ENCODE results near the gene CSNK1A1.
"Not testable (repeated sequence)": the region's sequence is repeated elsewhere in the genome, so short reads cannot be mapped to it uniquely, and the experiment has no call there.

The CSNK1A1 gene

DNA sequence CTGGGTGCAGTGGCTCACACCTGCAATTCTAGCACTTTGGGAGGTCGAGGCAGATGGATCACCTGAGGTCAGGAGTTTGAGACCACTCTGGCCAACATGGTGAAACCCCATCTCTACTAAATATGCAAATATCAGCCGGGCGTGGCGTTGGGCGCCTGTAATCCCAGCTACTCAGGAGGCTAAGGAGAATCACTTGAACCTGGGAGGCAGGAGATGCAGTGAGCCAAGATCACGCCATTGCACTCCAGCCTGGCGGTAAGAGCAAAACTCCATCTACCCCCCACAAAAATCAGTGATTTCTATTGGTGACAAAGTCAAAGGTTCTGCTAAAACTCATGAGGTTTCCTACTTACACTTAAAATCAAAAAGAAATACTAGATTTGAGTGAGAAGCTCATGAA lies 18.8 kb downstream of the CSNK1A1 start:
- no peak for DNase-seq

GRCh38 chr5:149529463-149529862 lies 21.8 kb downstream of the CSNK1A1 start:
- DNase-seq = no peak

- DNase-seq = no peak
Observed at GRCh38 chr5:149528281-149529060, 22.8 kb downstream of the CSNK1A1 start.

GRCh38 chr5:149526845-149527590 lies 24.2 kb downstream of the CSNK1A1 start:
- DNase-seq = no peak

- peak in 2 of 58 donors; percentile 8 to 53 for DNase-seq
Observed at GRCh38 chr5:149521739-149522685, 29.2 kb downstream of the CSNK1A1 start.

DNA sequence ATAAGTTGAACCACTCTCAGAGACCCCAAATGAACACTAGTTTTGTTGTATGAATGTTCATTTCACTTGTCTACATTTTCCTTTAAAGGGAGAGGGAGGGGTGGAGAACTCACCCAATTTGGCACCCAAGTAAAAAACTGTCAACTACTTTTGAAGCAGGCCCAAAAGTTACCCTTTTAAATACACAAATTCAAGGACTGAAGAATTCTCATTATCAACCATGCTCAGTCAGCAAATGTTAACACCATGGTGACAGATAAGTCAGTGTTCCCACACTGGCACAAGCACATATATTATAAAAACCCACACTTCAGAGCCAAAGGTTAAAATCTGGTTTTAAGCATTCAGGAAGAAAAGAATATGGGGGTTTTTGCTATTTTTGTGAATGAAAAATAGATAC lies 31.6 kb downstream of the CSNK1A1 start:
- DNase-seq = no peak

DNA sequence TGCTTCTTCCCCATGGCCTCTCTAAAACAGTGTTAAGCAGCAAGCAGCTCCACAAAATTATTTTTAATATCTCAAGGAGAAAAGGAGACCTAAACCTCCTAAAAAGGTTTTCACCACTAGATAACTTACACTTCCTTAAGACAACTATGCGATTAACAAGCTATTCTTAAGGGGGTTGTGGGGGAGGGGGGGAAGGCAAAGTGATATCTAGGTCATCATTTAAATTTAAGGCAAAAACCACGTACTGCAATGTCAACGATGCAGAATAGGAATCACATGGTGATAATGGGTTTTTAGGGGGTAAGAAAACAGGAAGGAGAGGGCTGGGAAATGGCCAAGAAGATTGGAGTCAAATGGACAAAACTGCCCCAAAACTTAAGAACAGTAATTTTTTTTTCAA lies 32.6 kb downstream of the CSNK1A1 start:
- no peak for DNase-seq

DNA sequence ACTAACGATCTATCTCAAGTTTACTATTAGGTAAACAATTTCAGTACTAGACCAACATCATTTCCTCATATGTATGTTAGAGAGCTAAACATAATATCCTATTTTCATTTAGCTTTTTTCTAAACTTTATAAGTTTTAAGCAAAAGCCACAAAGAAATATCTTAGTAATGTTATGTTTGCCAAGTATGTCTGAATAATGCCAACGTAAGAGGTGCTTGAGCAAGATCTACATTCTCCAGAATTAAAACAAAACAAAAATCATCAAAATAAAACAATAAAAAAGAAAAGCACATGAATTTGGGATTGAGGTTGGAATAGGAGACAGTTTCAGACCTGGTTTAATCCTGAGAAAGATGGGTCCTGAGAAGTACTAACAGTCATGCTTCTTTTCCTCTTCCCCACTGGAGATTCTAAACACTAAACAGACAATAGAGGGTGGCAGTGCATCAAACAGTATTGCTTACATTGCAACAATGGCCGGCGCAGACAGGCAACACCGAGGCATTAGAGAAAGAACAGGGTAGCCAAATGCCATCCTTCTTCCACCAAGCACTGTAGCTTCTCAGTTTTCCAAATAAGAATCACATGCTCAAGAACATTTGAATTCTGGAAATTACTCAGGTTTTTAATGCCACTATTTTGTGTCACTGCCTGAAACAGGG lies 33.6 kb downstream of the CSNK1A1 start:
- DNase-seq = peak in 20 of 58 donors; percentile 5 to 52 (median 21)

- no peak for DNase-seq
Observed at GRCh38 chr5:149514512-149514911, 36.7 kb downstream of the CSNK1A1 start.

GRCh38 chr5:149513372-149513947 lies 37.8 kb downstream of the CSNK1A1 start:
- not testable (repeated sequence) for DNase-seq

- DNase-seq = no peak
Observed at GRCh38 chr5:149510136-149510535, 41.1 kb downstream of the CSNK1A1 start.

DNA sequence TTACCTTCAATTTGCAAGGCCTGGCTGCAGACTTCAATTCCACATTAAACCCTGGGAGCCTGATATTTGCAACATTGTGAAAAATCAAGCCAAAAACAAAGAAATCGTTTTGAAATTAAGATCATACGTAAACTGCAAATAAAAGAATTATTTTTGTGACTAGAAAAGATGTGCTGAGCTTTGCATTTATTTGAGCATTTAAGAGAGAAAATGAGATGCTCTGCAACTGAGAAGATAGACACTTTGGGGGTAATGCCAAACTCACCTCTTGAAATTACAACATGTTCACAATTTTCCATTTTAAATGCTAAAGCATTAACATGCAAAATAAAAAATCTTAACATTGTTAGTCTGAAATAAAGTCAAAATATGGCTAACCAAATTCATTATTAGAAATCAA lies 46.6 kb downstream of the CSNK1A1 start:
- DNase-seq = no peak

- DNase-seq = no peak
Observed at GRCh38 chr5:149503006-149503405, 48.2 kb downstream of the CSNK1A1 start.

DNA sequence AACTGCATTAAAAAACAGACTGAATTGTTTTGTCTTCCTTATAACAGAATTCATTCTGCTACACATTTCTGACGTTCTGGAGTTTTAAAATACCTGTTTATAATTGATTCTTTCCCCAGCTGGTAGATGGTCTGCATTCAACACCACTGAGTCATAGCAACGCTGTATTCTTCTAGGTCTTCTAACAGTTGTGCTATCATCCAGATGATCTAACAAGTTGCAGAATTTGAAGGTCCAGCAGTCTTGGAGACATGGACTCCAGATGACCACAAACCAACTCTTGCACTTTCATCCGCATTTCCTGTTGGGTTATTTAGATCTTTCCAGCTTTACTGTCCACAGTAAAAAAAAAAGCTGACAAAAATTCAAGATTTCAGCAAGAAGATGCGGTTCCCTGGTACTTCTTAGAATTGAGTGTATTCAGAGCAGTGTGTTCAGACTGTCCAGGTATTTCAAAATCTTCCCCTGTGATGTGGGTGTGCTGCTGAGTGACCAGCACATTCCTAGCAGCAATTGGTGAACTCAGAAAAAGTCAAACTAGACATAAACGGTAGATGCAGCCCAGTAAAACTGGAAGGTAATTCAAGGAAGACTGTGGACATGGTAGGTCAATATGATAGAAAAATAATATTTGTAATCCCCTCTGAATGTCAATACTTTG lies 50.2 kb downstream of the CSNK1A1 start:
- DNase-seq = no peak

DNA sequence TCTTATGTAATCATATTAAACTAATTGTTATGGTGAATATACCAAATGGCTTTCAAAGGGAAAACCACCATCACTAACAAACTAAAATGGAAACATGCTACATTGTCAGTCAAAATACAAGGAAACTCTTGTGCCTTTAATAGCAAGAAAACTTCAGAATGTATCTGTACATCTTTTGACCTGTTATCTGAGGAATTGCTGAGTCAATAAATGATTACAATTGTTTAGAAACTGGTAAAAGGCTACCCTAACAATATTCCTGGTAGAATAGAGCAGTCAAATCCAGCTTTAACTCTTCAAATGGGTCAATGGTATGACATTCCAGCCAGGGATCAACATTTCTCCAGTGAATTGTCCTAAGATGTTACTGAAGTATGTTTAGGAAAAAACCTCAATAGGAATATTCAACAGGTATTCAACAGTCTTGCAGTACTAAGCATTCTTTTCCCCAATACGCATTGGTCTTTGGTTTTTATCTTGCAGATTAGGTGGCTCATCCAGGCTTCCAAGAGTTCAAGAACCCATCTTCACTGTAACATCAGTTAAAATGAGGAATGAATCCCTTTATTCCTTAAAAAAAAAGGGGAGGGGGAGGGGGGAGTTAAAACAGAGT lies 52.4 kb downstream of the CSNK1A1 start:
- DNase-seq = no peak

DNA sequence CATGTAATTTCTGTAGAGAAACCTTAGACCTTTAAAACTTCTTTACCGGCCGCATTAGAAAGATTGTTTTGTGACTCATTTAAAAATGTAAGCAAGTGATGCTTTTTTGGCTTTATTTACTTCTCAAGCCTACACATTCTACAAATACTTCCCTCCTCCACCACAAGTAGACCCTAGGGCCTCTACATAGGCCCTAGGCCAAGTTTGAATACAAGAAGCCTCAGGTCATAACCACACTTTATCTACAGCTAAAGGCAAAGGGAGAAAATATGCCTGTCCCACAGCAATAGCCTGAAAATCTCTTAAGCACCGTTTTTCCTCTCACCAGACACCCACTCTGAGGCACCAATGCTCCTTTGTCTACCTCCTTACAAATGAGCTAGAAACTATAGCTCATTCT lies 53.9 kb downstream of the CSNK1A1 start:
- DNase-seq = no peak

GRCh38 chr5:149496917-149497316 lies 54.3 kb downstream of the CSNK1A1 start:
- DNase-seq = no peak

- no peak for DNase-seq
Observed at GRCh38 chr5:149496166-149496565, 55.1 kb downstream of the CSNK1A1 start.

- DNase-seq = no peak
Observed at GRCh38 chr5:149495673-149496072, 55.6 kb downstream of the CSNK1A1 start.

- DNase-seq = no peak
Observed at GRCh38 chr5:149493316-149493715, 57.9 kb downstream of the CSNK1A1 start.
